Tibial nerve (tissue), 4 donors: Measurements from ENCODE around the gene DPP7.

Experiments
- EP300 ChIP-seq, 2 donors: sonication (generic); formaldehyde crosslinking; IDR thresholded peaks; one replicate each; pipeline ENCODE4 v1.6.1; 2017; ENCODE audit warnings: antibody characterized with exemption in 2 of 2, mild to moderate bottlenecking in 1 of 2
- POLR2A ChIP-seq, 2 donors: fragments of 450-650 bp; IDR thresholded peaks; one replicate each; pipeline ENCODE4 v1.6.1; 2017; ENCODE audit warnings: antibody characterized with exemption in 2 of 2, mild to moderate bottlenecking in 2 of 2, moderate library complexity in 2 of 2
- TF ChIP-seq, protein P1 (sequence below), 5 experiments: fragments of 200-600 bp in 3 of 5; fragments of 450-650 bp in 2 of 5; sonication (generic) in 3 of 5; IDR thresholded peaks; one replicate each; pipeline ENCODE4 v1.5.1; 2016 to 2019; ENCODE audit warnings: antibody characterized with exemption in 5 of 5, mild to moderate bottlenecking in 3 of 5, moderate library complexity in 2 of 5

DNA sequence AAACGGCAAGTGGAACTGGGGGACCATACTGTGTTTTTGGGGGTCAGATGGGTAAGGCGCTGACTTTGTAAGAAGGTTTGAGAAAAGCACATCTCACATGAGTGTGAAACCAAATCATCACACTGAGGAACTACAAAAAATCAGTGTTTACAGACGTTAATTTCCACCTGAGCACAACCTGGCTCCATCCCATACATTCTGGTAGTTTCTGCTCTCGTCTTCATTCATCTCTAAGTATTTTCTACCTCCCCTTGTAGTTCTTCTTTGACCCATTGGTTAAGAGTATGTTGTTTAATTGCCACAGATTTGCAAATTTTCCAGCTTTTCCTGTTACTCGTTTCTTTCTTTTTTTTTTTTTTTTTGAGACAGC lies 8.9 kb upstream of the DPP7 start:
- TF ChIP-seq, protein P1, sequence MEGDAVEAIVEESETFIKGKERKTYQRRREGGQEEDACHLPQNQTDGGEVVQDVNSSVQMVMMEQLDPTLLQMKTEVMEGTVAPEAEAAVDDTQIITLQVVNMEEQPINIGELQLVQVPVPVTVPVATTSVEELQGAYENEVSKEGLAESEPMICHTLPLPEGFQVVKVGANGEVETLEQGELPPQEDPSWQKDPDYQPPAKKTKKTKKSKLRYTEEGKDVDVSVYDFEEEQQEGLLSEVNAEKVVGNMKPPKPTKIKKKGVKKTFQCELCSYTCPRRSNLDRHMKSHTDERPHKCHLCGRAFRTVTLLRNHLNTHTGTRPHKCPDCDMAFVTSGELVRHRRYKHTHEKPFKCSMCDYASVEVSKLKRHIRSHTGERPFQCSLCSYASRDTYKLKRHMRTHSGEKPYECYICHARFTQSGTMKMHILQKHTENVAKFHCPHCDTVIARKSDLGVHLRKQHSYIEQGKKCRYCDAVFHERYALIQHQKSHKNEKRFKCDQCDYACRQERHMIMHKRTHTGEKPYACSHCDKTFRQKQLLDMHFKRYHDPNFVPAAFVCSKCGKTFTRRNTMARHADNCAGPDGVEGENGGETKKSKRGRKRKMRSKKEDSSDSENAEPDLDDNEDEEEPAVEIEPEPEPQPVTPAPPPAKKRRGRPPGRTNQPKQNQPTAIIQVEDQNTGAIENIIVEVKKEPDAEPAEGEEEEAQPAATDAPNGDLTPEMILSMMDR (IDR thresholded peaks at IDR 0.05): no peak
- TF ChIP-seq POLR2A (IDR thresholded peaks at IDR 0.05): no peak
- TF ChIP-seq EP300 (IDR thresholded peaks at IDR 0.05): no peak
